ENCODE results near the gene FXYD2. TPM values are rescaled to one million over a fixed set of nuclear protein-coding genes. Genes with fewer than 3 reads are reported as not detected.

FXYD2 gene
- total RNA-seq, 1 experiment from 2014 or later = 1.4 TPM

DNA sequence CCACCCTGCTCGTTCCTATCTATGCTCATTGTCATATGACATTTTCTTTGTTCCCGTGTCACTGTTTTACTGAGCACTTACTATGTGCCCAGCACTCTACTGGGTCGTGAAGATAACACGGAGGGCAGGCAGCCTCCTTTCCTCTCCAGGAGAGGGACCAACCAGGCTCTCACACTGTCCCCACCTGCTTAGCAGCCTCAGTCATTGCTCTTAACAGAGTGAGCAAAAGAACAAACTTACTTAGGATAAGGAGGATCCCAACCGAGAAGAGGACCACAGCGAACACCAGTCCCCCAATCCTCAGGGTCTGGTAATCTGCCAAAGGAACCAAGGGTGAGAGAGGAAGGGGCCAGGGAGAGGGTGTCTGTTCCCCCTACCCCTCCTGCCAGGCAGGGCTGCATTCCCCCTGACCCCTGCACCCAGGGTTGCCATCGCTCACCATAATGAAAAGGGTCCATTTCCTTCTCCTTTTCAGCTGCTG, 17.0 kb upstream of the FXYD2 start:
- CTCF ChIA-PET = interaction anchor here (1.0 to 4.0 kb wide), 6 partner anchors 23 to 212 kb away, joined by 3 to 83 read pairs (median 6); no protein-coding TSS in a partner anchor
- Mint-ChIP-seq H3K27me3 (ENCODE audit: low read depth) (no peaks in the 10 kb centered on the region), H3K4me3 (no peak overlapping the region), H3K36me3 (no peaks in the 10 kb centered on the region), H3K27ac (no peak overlapping the region), H3K4me1 (peaks cover 16% of the 10 kb centered on the region), H3K9me3 (no peaks in the 10 kb centered on the region)
- POLR2A ChIA-PET = no interaction called here
- ATAC-seq (no peak), DNase-seq (ENCODE audit: low spot score) (no peak)
- TF ChIP-seq ZNF416 (CRISPR knock-in tag; IDR thresholded peaks at IDR 0.05) = no peak
- no peak for TF ChIP-seq JAZF1 (CRISPR knock-in tag; IDR thresholded peaks at IDR 0.05)
- TF ChIP-seq, protein P1, sequence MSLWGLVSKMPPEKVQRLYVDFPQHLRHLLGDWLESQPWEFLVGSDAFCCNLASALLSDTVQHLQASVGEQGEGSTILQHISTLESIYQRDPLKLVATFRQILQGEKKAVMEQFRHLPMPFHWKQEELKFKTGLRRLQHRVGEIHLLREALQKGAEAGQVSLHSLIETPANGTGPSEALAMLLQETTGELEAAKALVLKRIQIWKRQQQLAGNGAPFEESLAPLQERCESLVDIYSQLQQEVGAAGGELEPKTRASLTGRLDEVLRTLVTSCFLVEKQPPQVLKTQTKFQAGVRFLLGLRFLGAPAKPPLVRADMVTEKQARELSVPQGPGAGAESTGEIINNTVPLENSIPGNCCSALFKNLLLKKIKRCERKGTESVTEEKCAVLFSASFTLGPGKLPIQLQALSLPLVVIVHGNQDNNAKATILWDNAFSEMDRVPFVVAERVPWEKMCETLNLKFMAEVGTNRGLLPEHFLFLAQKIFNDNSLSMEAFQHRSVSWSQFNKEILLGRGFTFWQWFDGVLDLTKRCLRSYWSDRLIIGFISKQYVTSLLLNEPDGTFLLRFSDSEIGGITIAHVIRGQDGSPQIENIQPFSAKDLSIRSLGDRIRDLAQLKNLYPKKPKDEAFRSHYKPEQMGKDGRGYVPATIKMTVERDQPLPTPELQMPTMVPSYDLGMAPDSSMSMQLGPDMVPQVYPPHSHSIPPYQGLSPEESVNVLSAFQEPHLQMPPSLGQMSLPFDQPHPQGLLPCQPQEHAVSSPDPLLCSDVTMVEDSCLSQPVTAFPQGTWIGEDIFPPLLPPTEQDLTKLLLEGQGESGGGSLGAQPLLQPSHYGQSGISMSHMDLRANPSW (CRISPR knock-in tag; conservative IDR thresholded peaks at IDR 0.05; ENCODE audit: low read depth) = no peak
- TF ChIP-seq, protein P2, sequence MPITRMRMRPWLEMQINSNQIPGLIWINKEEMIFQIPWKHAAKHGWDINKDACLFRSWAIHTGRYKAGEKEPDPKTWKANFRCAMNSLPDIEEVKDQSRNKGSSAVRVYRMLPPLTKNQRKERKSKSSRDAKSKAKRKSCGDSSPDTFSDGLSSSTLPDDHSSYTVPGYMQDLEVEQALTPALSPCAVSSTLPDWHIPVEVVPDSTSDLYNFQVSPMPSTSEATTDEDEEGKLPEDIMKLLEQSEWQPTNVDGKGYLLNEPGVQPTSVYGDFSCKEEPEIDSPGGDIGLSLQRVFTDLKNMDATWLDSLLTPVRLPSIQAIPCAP (CRISPR knock-in tag; IDR thresholded peaks at IDR 0.05) = no peak
- TF ChIP-seq NR1H2 (CRISPR knock-in tag; IDR thresholded peaks at IDR 0.05) = no peak
- no peak for TF ChIP-seq ZNF317 (CRISPR knock-in tag; IDR thresholded peaks at IDR 0.05; ENCODE audit: borderline replicate concordance, low read depth)
- TF ChIP-seq, protein P3, sequence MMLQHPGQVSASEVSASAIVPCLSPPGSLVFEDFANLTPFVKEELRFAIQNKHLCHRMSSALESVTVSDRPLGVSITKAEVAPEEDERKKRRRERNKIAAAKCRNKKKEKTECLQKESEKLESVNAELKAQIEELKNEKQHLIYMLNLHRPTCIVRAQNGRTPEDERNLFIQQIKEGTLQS (CRISPR knock-in tag; conservative IDR thresholded peaks at IDR 0.05) = no peak
- TF ChIP-seq HMGA2 (CRISPR knock-in tag; IDR thresholded peaks at IDR 0.05) = no peak
- TF ChIP-seq ZNF263 (CRISPR knock-in tag; IDR thresholded peaks at IDR 0.05; ENCODE audit: low read depth) = no peak
- TF ChIP-seq FOXP1 (CRISPR knock-in tag; IDR thresholded peaks at IDR 0.05; ENCODE audit: borderline replicate concordance) = no peak
- no peak for TF ChIP-seq CBFB (CRISPR knock-in tag; IDR thresholded peaks at IDR 0.05; ENCODE audit: low read depth)
- TF ChIP-seq, protein P4, sequence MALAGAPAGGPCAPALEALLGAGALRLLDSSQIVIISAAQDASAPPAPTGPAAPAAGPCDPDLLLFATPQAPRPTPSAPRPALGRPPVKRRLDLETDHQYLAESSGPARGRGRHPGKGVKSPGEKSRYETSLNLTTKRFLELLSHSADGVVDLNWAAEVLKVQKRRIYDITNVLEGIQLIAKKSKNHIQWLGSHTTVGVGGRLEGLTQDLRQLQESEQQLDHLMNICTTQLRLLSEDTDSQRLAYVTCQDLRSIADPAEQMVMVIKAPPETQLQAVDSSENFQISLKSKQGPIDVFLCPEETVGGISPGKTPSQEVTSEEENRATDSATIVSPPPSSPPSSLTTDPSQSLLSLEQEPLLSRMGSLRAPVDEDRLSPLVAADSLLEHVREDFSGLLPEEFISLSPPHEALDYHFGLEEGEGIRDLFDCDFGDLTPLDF (CRISPR knock-in tag; IDR thresholded peaks at IDR 0.05) = no peak
- TF ChIP-seq, protein P5, sequence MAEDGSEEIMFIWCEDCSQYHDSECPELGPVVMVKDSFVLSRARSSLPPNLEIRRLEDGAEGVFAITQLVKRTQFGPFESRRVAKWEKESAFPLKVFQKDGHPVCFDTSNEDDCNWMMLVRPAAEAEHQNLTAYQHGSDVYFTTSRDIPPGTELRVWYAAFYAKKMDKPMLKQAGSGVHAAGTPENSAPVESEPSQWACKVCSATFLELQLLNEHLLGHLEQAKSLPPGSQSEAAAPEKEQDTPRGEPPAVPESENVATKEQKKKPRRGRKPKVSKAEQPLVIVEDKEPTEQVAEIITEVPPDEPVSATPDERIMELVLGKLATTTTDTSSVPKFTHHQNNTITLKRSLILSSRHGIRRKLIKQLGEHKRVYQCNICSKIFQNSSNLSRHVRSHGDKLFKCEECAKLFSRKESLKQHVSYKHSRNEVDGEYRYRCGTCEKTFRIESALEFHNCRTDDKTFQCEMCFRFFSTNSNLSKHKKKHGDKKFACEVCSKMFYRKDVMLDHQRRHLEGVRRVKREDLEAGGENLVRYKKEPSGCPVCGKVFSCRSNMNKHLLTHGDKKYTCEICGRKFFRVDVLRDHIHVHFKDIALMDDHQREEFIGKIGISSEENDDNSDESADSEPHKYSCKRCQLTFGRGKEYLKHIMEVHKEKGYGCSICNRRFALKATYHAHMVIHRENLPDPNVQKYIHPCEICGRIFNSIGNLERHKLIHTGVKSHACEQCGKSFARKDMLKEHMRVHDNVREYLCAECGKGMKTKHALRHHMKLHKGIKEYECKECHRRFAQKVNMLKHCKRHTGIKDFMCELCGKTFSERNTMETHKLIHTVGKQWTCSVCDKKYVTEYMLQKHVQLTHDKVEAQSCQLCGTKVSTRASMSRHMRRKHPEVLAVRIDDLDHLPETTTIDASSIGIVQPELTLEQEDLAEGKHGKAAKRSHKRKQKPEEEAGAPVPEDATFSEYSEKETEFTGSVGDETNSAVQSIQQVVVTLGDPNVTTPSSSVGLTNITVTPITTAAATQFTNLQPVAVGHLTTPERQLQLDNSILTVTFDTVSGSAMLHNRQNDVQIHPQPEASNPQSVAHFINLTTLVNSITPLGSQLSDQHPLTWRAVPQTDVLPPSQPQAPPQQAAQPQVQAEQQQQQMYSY (CRISPR knock-in tag; IDR thresholded peaks at IDR 0.05) = no peak
- TF ChIP-seq SMAD3 (CRISPR knock-in tag; IDR thresholded peaks at IDR 0.05; ENCODE audit: borderline replicate concordance) = no peak

DNA sequence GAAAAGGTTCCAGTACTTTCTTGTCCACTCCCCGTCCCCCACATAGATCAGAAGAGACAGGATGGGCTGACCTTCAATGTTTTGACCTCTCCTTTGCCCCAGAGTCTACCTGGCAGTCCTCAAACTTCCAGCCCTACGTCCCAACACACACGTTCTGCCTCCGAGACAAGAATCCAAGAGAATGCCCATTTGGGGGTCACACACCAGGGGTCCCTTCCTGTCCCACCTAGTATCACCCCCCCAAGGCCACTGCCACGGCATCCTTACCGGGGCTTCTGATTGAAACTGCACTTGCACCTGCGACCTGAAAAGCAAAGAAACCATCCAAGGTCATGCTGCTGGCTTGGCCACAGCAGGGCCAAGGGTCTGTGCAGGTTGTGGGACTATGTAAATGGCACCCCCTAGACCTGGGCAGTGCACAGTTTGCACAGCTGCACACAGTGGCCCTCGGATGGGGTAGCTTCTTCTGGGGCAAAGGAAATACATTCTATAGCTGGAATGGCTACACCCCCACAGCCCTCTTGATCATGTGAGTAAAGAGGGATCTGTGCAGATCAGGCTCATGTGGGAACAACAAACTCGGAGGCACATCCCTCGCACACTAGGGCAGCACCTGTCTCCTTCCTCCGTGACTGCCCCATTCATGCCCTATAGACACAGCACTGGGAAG, 16.5 kb upstream of the FXYD2 start:
- POLR2A ChIA-PET = no interaction called here
- DNase-seq (ENCODE audit: low spot score) = no peak
- Mint-ChIP-seq H3K27ac (no peak overlapping the region), H3K36me3 (no peaks in the 10 kb centered on the region), H3K4me1 (peaks cover 16% of the 10 kb centered on the region), H3K4me3 (no peak overlapping the region), H3K9me3 (no peaks in the 10 kb centered on the region), H3K27me3 (ENCODE audit: low read depth) (no peaks in the 10 kb centered on the region)
- no peak for ATAC-seq
- CTCF ChIA-PET = interaction anchor here (4.2 kb wide), 1 partner anchor 106 kb away, joined by 17 read pairs; no protein-coding TSS in a partner anchor
- TF ChIP-seq CREM (CRISPR knock-in tag; IDR thresholded peaks at IDR 0.05) (no peak), ZNF423 (CRISPR knock-in tag; IDR thresholded peaks at IDR 0.05) (no peak)
- TF ChIP-seq, protein P6, sequence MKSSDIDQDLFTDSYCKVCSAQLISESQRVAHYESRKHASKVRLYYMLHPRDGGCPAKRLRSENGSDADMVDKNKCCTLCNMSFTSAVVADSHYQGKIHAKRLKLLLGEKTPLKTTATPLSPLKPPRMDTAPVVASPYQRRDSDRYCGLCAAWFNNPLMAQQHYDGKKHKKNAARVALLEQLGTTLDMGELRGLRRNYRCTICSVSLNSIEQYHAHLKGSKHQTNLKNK (CRISPR knock-in tag; IDR thresholded peaks at IDR 0.05) = no peak
- TF ChIP-seq, protein P7, sequence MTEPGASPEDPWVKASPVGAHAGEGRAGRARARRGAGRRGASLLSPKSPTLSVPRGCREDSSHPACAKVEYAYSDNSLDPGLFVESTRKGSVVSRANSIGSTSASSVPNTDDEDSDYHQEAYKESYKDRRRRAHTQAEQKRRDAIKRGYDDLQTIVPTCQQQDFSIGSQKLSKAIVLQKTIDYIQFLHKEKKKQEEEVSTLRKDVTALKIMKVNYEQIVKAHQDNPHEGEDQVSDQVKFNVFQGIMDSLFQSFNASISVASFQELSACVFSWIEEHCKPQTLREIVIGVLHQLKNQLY (CRISPR knock-in tag; IDR thresholded peaks at IDR 0.05) = no peak
- TF ChIP-seq, protein P8, sequence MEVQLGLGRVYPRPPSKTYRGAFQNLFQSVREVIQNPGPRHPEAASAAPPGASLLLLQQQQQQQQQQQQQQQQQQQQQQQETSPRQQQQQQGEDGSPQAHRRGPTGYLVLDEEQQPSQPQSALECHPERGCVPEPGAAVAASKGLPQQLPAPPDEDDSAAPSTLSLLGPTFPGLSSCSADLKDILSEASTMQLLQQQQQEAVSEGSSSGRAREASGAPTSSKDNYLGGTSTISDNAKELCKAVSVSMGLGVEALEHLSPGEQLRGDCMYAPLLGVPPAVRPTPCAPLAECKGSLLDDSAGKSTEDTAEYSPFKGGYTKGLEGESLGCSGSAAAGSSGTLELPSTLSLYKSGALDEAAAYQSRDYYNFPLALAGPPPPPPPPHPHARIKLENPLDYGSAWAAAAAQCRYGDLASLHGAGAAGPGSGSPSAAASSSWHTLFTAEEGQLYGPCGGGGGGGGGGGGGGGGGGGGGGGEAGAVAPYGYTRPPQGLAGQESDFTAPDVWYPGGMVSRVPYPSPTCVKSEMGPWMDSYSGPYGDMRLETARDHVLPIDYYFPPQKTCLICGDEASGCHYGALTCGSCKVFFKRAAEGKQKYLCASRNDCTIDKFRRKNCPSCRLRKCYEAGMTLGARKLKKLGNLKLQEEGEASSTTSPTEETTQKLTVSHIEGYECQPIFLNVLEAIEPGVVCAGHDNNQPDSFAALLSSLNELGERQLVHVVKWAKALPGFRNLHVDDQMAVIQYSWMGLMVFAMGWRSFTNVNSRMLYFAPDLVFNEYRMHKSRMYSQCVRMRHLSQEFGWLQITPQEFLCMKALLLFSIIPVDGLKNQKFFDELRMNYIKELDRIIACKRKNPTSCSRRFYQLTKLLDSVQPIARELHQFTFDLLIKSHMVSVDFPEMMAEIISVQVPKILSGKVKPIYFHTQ (CRISPR knock-in tag; IDR thresholded peaks at IDR 0.05) = no peak

Measured in WTC11 (cell line).